ENCODE results near the gene POU2F2.

The POU2F2 gene

GRCh38 chr19:42098781-42099180 lies 33.5 kb downstream of the POU2F2 start:
- DNase-seq = no peak

GRCh38 chr19:42097461-42097860 lies 34.8 kb downstream of the POU2F2 start:
- no peak for DNase-seq

GRCh38 chr19:42096255-42096837 lies 35.9 kb downstream of the POU2F2 start:
- DNase-seq = no peak

GRCh38 chr19:42095814-42096230 lies 36.4 kb downstream of the POU2F2 start:
- DNase-seq = no peak

- no peak for DNase-seq
These were observed 37.0 kb downstream of the POU2F2 start for GRCh38 chr19:42095142-42095813.

GRCh38 chr19:42093926-42094325 lies 38.3 kb downstream of the POU2F2 start:
- DNase-seq = no peak

- DNase-seq = no peak
These were observed 38.7 kb downstream of the POU2F2 start for GRCh38 chr19:42093505-42093904.

GRCh38 chr19:42092350-42092749 lies 39.9 kb downstream of the POU2F2 start:
- peak; percentile 18 to 21 for DNase-seq

GRCh38 chr19:42091742-42092141 lies 40.5 kb downstream of the POU2F2 start:
- DNase-seq = no peak

- no peak for DNase-seq
These were observed 40.9 kb downstream of the POU2F2 start for GRCh38 chr19:42091300-42091699.

- no peak for DNase-seq
These were observed 41.6 kb downstream of the POU2F2 start for GRCh38 chr19:42090672-42091071.

GRCh38 chr19:42089772-42090171 lies 42.5 kb downstream of the POU2F2 start:
- no peak for DNase-seq

- no peak for DNase-seq
These were observed 43.0 kb downstream of the POU2F2 start for GRCh38 chr19:42089191-42089750.

GRCh38 chr19:42088471-42089190 lies 43.6 kb downstream of the POU2F2 start:
- DNase-seq = peak in 1 of 2 donors; percentile 9

- DNase-seq = no peak
These were observed 45.3 kb downstream of the POU2F2 start for GRCh38 chr19:42086770-42087550.

- DNase-seq = no peak
These were observed 46.0 kb downstream of the POU2F2 start for GRCh38 chr19:42086188-42086736.

GRCh38 chr19:42083537-42083936 lies 48.7 kb downstream of the POU2F2 start:
- DNase-seq = no peak

GRCh38 chr19:42081584-42082203 lies 50.6 kb downstream of the POU2F2 start:
- DNase-seq = peak; percentile 14 to 18

GRCh38 chr19:42080764-42081375 lies 51.4 kb downstream of the POU2F2 start:
- no peak for DNase-seq

- no peak for DNase-seq
These were observed 52.1 kb downstream of the POU2F2 start for GRCh38 chr19:42079886-42080763.

- no peak for DNase-seq
These were observed 53.0 kb downstream of the POU2F2 start for GRCh38 chr19:42079276-42079669.
